HepG2 (cell line): ENCODE measurements around the gene PWP2. TPM values are rescaled to one million over a fixed set of nuclear protein-coding genes. Genes with fewer than 3 reads are reported as not detected.
"Not testable (repeated sequence)": the region's sequence is repeated elsewhere in the genome, so short reads cannot be mapped to it uniquely, and the experiment has no call there.

Source experiments
- ATAC-seq: fragments of 200-7000 bp; cut with Tn5 transposase; 3 replicates; pipeline ENCODE4 v1.9.1; 2020; ENCODE audit warnings: mild to moderate bottlenecking, moderate library complexity
- BruUV-seq: library from RNA; stranded (reverse); fragments of 400-500 nt; replicated peaks from 2 replicates; lab custom pipeline; 2021; lab: Mats Ljungman, UMichigan
- CTCF ChIA-PET: fragments of 300-600 bp; formaldehyde crosslinking; extraction: SDS; loops from one replicate; lab custom pipeline; 2021; ENCODE audit warnings: low total read pairs, inconsistent platforms, low intra/inter-chr PET ratio; lab: Yijun Ruan, JAX
- POLR2A ChIA-PET: fragments of 350-600 bp; sonication (Branson Sonifier 250); formaldehyde crosslinking; loops from one replicate; lab custom pipeline; 2020; ENCODE audit warnings: antibody characterized with exemption, inconsistent platforms; lab: Yijun Ruan, JAX
- DNase-seq: peaks from one replicate; pipeline ENCODE4 v3.0.0-alpha.2; 2015; ENCODE audit warnings: low spot score
- FAIRE-seq: peaks from 3 replicates; lab custom pipeline; 2011; peaks lifted over from hg19 to GRCh38; lab: Jason Lieb, UNC
- H2AFZ ChIP-seq: one replicate; pipeline ENCODE4 v1.6.1; 2011; ENCODE audit warnings: low read length, inconsistent platforms
- H3K27ac ChIP-seq: fragments of 300-600 bp; 3 replicates; pipeline ENCODE4 v1.8.0; 2011; ENCODE audit warnings: mixed run types, mild to moderate bottlenecking, mixed read lengths, low read length, inconsistent platforms; ENCODE audit not compliant: insufficient read depth; ENCODE audit errors: extremely low read length
- H3K27me3 ChIP-seq, 2 experiments: fragments of 200-600 bp in 1 of 2; 2 replicates in 1 of 2; 3 replicates in 1 of 2; pipeline versions ENCODE4 v1.6.0 to v1.8.0; 2011; ENCODE audit warnings: low read length in 2 of 2, mild to moderate bottlenecking in 2 of 2, moderate library complexity in 2 of 2, inconsistent platforms in 1 of 2; ENCODE audit not compliant: insufficient read depth in 2 of 2, control insufficient read depth in 1 of 2
- H3K36me3 ChIP-seq, 2 experiments: fragments of 200-600 bp in 1 of 2; replicated peaks in 1 of 2; 2 replicates in 1 of 2; 3 replicates in 1 of 2; pipeline versions ENCODE4 v1.5.1 to v1.8.0; 2011; ENCODE audit warnings: low read length in 2 of 2, inconsistent platforms in 1 of 2; ENCODE audit not compliant: insufficient read depth in 2 of 2, control insufficient read depth in 1 of 2
- H3K4me1 ChIP-seq: 2 replicates; pipeline ENCODE4 v1.5.1; 2012; ENCODE audit warnings: low read length, inconsistent platforms; ENCODE audit not compliant: insufficient read depth
- H3K4me2 ChIP-seq: 2 replicates; pipeline ENCODE4 v1.6.0; 2011; ENCODE audit warnings: low read depth, low read length, inconsistent platforms
- H3K4me3 ChIP-seq, 3 experiments: fragments of 200-600 bp in 1 of 3; sonication (generic), shearing (Covaris generic) in 1 of 3; replicated peaks in 1 of 3; 2 replicates each; pipeline ENCODE4 v1.5.1; 2011 to 2016; ENCODE audit warnings: low read length in 3 of 3, inconsistent platforms in 2 of 3, low read depth in 2 of 3, mild to moderate bottlenecking in 2 of 3, control low read depth in 1 of 3, mixed read lengths in 1 of 3; ENCODE audit not compliant: insufficient read depth in 1 of 3
- H3K79me2 ChIP-seq: one replicate; pipeline ENCODE4 v1.6.1; 2011; ENCODE audit warnings: low read length, inconsistent platforms; ENCODE audit not compliant: insufficient read depth
- H3K9ac ChIP-seq: 2 replicates; pipeline ENCODE4 v1.6.0; 2011; ENCODE audit warnings: mild to moderate bottlenecking, low read depth, low read length, inconsistent platforms; ENCODE audit not compliant: insufficient read depth
- H3K9me3 ChIP-seq: 2 replicates; pipeline ENCODE4 v1.5.1; 2012; ENCODE audit warnings: mild to moderate bottlenecking, low read length
- H4K20me1 ChIP-seq: 2 replicates; pipeline ENCODE4 v1.6.0; 2011; ENCODE audit warnings: inconsistent platforms, mild to moderate bottlenecking, low read length, moderate library complexity; ENCODE audit not compliant: insufficient read depth
- GATAD1 ChIP-seq: IDR thresholded peaks from 2 replicates; pipeline ENCODE4 v1.6.1; 2016; ENCODE audit warnings: missing genetic modification reagents, missing compliant biosample characterization
- PHF8 ChIP-seq: sonication (generic); formaldehyde crosslinking; IDR thresholded peaks from 2 replicates; pipeline ENCODE4 v1.5.0; 2020; ENCODE audit warnings: missing genetic modification reagents
- WGBS: methylation state at CpG from one replicate; pipeline ENCODE4 v1.1.6; 2017; ENCODE audit warnings: low lambda C conversion rate; 5-methylcytosine and 5-hydroxymethylcytosine counted together
- in situ Hi-C: cut with HindIII; loops from 2 replicates; pipeline ENCODE4 v1.10.0; 2017; ENCODE audit warnings: low pct_unique_long_range_greater_than_20kb; ENCODE audit not compliant: extremely low pct_ligation_motif_present
- intact Hi-C: fragments of 100-400 bp; cut with micrococcal nuclease; formaldehyde crosslinking; loops from one replicate; pipeline ENCODE4 v1.10.0; 2022; ENCODE audit not compliant: unreplicated experiment
- polyA plus RNA-seq, 8 experiments: library from polyadenylated mRNA; depleted of rRNA in 3 of 8; stranded (reverse) in 7 of 8; unstranded in 1 of 8; fragments of >200 nt; fragmentation: Illumina TruSeq in 4 of 8; extraction: Trizol in 4 of 8; gene quantifications; 2 replicates each; pipeline versions ENCODE4 v1.2.1 to v1.2.3, GENCODE V29; 2011 to 2016; ENCODE audit warnings: low read depth in 4 of 8, missing spikeins in 1 of 8, mixed read lengths in 1 of 8; ENCODE audit not compliant: insufficient read depth in 1 of 8
- total RNA-seq, 5 experiments: library from RNA; depleted of rRNA; stranded (reverse); fragments of >200 nt; fragmentation: Illumina TruSeq; extraction: Trizol; gene quantifications; 2 replicates each; pipeline ENCODE4 v1.2.3, GENCODE V29; 2016; ENCODE audit warnings: low read depth in 1 of 5

Gene PWP2
- total and polyA plus RNA-seq, 2 of the 13 experiments (the other 11 are each of a cell fraction or from before 2014, with no cell fraction given) = 7.7 to 17.0 TPM

- no CpG with 5 or more reads among the region's 10 CpGs for WGBS
- POLR2A ChIA-PET = not testable (repeated sequence)
Measured at GRCh38 chr21:44122131-44122530, 14.9 kb downstream of the PWP2 start.

GRCh38 chr21:44127827-44128226, 20.6 kb downstream of the PWP2 start:
- H3K4me2 ChIP-seq = not testable (repeated sequence)

More at GRCh38 chr21:44122131-44122530, 14.9 kb downstream of the PWP2 start:
- H2AFZ ChIP-seq, H3K4me3 ChIP-seq, H3K4me2 ChIP-seq, ATAC-seq, H3K4me1 ChIP-seq, DNase-seq, FAIRE-seq, H3K79me2 ChIP-seq, H3K9ac ChIP-seq, H3K36me3 ChIP-seq, CTCF ChIA-PET, H3K27ac ChIP-seq, H4K20me1 ChIP-seq, H3K27me3 ChIP-seq, H3K9me3 ChIP-seq, BruUV-seq, intact Hi-C loops, in situ Hi-C loops: not testable (repeated sequence)

GRCh38 chr21:44133715-44134057, 26.5 kb downstream of the PWP2 start:
- H3K9ac ChIP-seq, CTCF ChIA-PET, H3K4me1 ChIP-seq, H3K27ac ChIP-seq, H3K9me3 ChIP-seq, FAIRE-seq, H3K36me3 ChIP-seq, H4K20me1 ChIP-seq, H3K27me3 ChIP-seq, H2AFZ ChIP-seq, POLR2A ChIA-PET, intact Hi-C loops, in situ Hi-C loops, H3K79me2 ChIP-seq, DNase-seq, BruUV-seq, H3K4me2 ChIP-seq: not testable (repeated sequence)
- 0 out of 6 replicates have a peak overlapping the region, but pooled peaks of 1 of the 3 experiments have one; percentile 34 for H3K4me3 ChIP-seq
- no CpG with 5 or more reads among the region's 35 CpGs for WGBS
- TF ChIP-seq GATAD1 (CRISPR knock-in tag) (0 out of 2 replicates have a peak, but pooled peaks have one; percentile 43), PHF8 (CRISPR knock-in tag) (0 out of 2 replicates have a peak, but pooled peaks have one; percentile 49)
- peak; percentile 68 for ATAC-seq

More at GRCh38 chr21:44127827-44128226, 20.6 kb downstream of the PWP2 start:
- CTCF ChIA-PET, H3K9ac ChIP-seq, H3K27me3 ChIP-seq, H4K20me1 ChIP-seq, DNase-seq, H3K9me3 ChIP-seq, FAIRE-seq, POLR2A ChIA-PET, intact Hi-C loops, H2AFZ ChIP-seq, H3K4me1 ChIP-seq, H3K4me3 ChIP-seq, H3K79me2 ChIP-seq, H3K36me3 ChIP-seq, BruUV-seq, in situ Hi-C loops, H3K27ac ChIP-seq, ATAC-seq: not testable (repeated sequence)
- WGBS = no CpG with 5 or more reads among the region's 19 CpGs

- H3K27ac ChIP-seq, H3K9ac ChIP-seq, H2AFZ ChIP-seq, H3K79me2 ChIP-seq, ATAC-seq, POLR2A ChIA-PET, H3K4me3 ChIP-seq, H3K4me2 ChIP-seq, H4K20me1 ChIP-seq, H3K27me3 ChIP-seq, H3K36me3 ChIP-seq, in situ Hi-C loops, DNase-seq, CTCF ChIA-PET, intact Hi-C loops, H3K4me1 ChIP-seq, H3K9me3 ChIP-seq: not testable (repeated sequence)
- BruUV-seq = TSS peak; percentile 79
- no CpG with 5 or more reads among the region's 8 CpGs for WGBS
- FAIRE-seq = peak; percentile 4
Measured at GRCh38 chr21:44134732-44135131, 27.5 kb downstream of the PWP2 start.
